Measurements from ENCODE around the gene CBX7.

CBX7 gene

DNA sequence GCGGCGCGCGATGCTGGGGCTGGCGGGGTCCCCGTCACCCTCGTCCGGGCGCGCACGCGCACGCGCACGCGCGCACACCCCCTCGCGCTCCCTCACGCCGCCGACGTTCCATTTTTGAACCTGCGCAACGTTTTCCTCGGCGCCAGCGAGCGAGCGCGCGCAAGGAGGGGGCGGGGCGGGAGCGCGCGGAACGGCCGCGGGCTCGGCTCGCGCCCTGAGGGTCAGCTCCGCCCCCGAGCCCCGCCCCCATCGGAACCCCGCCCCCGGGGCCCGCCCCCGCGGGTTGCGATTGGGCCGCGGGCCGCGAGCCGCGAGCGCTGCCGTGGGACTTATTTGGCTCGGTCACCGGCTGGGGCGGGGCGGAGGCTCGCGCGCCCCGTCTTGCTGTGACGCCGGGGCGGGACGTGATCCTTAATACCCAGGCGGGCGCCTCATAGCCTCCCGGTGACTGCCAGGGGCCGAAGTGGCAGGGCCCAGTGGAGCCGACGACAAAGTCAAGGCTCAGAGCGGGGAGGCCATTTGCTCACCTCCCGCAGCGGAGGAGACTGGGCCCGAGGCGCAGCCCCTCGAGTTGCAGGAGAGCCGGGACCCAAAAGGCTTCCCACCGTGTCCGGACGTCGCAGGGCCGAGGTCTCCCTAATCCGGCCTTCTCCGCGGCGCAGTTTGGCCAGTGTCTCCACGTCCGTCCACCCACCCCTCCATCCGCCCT, at the start of gene CBX7:
Gene CBX7, minus strand, starts transcription at position 170 of the 709 bp plus-strand sequence. CDS start 236 bp downstream, outside the sequence.
- peak; percentile 47 to 73 for DNase-seq

GRCh38 chr22:39197578-39197977, 45.1 kb upstream of the CBX7 start:
- no peak for DNase-seq

GRCh38 chr22:39194098-39194497, 41.6 kb upstream of the CBX7 start:
- DNase-seq, result no peak

- DNase-seq, result no peak
Observed at GRCh38 chr22:39188809-39189208, 36.3 kb upstream of the CBX7 start.

DNA sequence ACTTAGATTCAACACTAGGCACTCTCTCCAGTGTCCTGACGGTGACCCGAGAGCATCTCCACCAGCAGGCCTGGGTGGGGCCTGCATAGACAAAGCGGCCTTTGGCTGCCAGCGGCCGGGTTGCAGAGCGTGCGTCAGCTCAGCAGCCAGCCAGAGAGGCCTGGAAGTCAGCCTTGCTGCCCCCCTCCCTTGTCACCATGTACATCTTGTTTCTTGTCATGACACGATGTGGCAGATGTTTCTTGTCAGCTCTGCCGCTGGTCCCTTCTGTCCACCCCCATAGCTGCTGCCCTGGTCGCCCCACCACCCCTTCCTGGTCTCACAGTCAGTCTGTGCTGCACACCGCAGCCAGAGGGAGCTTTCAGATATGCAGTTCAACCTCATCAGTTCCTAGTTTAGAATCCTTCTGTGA, 33.1 kb upstream of the CBX7 start:
- no peak for DNase-seq

- no peak for DNase-seq
Observed at GRCh38 chr22:39184586-39185577, 32.4 kb upstream of the CBX7 start.

DNA sequence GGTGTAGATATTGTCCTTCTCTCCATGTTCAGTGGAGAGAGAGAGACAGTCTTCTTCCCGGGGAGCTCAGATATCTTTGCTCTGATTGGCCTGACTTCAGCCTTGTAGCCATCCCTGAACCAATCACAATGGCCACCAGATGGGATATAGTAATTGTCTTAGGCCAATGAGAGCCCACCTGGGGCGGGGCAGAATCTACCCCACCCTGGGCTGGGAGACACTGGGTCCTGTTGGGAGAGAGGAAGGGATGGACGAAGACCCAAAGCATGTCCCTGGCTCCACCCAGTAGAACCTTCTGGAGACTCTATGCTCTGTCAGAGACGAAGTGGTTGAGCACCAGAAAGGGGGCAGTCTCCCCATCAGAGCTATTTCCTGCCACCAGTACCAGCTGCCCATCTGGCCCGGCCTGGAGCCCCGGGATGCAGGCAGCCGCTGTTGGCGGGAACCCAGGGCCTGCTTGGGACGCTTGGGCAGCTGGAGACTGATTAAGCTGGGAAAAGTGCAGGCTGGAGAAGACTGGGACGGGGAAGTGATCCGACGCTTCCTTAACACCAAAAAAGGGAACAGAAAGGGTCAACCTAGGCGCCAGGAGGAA, 31.6 kb upstream of the CBX7 start:
- no peak for DNase-seq

DNA sequence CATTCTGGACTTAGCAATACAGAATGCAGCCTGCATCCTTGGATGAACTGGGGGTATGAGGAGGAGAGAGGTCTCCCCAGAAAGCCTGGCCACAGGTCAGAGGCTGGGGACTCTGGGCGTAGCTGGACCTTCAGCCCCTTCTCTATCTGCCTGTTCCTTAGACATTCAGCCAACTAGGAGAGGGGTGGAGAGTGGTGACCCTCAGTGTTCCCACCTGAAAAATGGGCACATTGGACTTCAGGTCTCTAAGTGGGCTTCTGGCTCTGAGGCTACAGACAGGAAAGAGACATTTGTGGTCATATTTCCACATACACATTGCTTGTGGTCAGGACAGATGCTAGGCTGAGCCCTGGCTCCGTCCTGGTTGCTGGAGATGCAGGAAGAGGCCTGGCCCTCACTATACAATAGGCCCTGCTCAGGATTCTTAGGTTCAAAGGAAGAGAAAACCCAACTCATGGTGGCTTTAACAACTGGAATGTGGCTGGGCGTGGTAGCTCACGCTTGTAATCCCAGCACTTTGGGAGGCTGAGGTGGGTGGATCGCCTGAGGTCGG, 30.1 kb upstream of the CBX7 start:
- DNase-seq, result no peak

DNA sequence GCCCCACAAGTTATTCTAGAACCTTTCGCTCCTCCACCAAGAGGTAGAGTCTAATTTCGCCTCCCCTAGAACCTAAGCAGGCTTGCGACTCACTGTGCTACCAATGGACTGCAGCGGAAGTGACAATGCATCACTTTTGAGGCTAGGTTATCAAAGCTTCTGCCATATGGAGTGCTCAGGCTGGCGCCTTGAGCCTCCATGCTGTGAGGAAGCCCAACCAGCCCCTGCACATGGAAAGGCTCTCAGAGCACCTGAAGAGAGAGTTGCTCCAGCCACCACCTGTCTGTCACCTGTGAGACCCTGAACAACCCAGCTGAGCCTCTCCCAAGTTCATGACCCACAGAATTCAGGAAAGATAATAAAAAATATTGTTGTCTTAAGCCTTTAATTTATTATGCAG, 29.3 kb upstream of the CBX7 start:
- DNase-seq, result no peak

- no peak for DNase-seq
Observed at GRCh38 chr22:39181356-39181755, 28.9 kb upstream of the CBX7 start.

DNA sequence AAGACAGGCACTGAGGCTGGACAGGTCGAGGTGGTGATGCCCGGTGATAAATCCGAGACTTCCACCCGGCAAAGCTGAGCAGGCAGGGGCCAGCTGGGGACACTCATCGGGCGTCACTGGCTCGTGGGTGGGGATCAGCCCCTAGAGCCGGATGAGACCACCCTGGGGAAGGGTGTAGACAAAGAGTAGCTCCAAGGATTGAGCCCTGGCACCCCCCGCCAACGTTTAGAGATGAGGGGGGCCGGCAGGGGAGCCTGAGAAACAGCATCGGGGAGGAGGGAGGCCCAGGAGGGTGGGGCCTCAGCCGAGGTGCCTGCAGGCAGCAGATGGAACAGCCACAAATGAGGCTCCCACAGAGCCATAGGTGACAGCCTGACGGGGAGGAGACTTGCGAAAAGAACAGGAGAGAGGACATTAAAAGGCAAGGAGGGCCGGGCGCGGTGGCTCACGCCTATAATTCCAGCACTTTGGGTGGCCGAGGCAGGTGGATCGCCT, 27.4 kb upstream of the CBX7 start:
- no peak for DNase-seq

GRCh38 chr22:39179401-39179827, 26.9 kb upstream of the CBX7 start:
- no peak for DNase-seq

- DNase-seq, result no peak
Observed at GRCh38 chr22:39178206-39179111, 26.0 kb upstream of the CBX7 start.

DNA sequence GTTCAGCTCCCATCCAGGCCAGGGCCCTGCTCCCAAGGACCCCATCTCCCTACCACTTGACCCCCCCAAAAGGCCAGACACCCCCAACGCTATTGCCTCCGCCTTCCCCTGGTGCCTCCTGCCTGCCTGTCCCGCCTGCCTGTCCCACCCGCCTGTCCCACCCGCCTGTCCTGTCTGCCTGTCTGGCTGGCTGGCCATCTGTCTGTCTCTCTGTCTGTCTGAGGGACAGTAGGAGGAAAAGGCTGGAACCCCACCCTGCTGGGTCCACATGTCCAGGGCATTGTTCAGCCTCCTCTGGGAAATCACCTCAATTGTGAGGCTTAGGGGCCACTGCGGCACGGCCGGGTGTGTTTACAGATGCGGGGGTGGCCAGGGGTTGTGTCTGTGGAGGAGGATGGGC, 25.3 kb upstream of the CBX7 start:
- DNase-seq, result no peak

DNA sequence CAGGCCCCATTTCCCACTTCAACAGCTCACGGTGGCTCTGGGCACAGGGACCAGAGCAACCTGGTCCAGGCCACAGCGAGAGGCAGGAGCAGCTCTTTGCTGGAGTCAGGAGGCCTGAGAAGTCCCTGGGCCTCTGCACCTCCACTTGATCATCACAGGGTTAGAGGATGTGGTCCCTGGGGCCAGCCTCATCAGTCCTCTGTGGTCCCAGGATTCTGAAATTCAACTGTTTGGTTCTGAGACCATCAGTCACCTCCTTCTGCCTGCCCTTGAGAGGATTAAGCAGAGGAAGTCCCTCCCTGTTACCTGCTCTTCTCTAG, 24.9 kb upstream of the CBX7 start:
- DNase-seq, result no peak

GRCh38 chr22:39176714-39177455, 24.4 kb upstream of the CBX7 start:
- no peak for DNase-seq

DNA sequence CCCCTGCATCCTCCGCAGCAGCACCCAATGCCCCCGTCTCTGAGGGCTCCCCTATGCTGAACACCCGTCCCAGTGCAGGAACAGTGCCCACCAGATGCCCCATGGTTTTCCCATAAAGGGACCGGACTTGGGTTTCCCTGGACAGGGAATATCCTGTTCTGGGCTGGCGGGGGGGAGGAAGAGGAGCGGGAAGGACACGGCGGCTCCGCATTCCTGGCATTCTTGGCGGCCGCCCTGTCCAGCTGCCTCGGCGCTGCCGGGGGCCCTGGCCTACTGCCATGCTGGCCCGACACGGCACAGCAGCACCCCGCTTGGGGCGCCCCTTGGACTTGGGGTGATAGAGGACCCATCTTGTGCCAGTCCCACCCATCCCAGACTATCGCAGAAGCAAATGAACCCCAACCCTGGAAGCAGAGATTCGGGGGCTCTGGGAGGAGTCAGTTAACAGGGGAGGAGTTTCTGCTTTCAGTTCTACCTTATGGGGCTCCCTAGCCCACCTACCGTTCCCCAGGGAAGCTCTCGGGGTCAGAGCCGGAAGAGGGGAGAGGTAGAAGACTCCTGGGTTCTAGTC, 23.7 kb upstream of the CBX7 start:
- DNase-seq, result peak; percentile 31 to 48

GRCh38 chr22:39175353-39176142, 23.1 kb upstream of the CBX7 start:
- peak in 1 of 2 experiments; percentile 19 for DNase-seq

- DNase-seq, result peak; percentile 71 to 76
Observed at GRCh38 chr22:39174498-39175352, 22.2 kb upstream of the CBX7 start.

Measured in SW 1271 (cell line).